ENCODE measurements around the gene PAOX.

The PAOX gene

GRCh38 chr10:133353202-133353959 is 25.7 kb upstream of the PAOX start:
- in situ Hi-C loops (cut with HindIII; ENCODE audit: low pct_unique_long_range_greater_than_20kb, low sequenced_read_pairs): no loop called here
- DNase-seq (ENCODE audit: low read depth in 1 of 2, low spot score in 1 of 2): no peak

GRCh38 chr10:133353988-133354605 is 25.0 kb upstream of the PAOX start:
- in situ Hi-C loops (cut with HindIII; ENCODE audit: low pct_unique_long_range_greater_than_20kb, low sequenced_read_pairs): no loop called here
- DNase-seq (ENCODE audit: low read depth in 1 of 2, low spot score in 1 of 2): no peak
- no peak for TF ChIP-seq JUND (IDR thresholded peaks at IDR 0.05; ENCODE audit: low read depth)

More at GRCh38 chr10:133353202-133353959, 25.7 kb upstream of the PAOX start:
- no peak for TF ChIP-seq JUND (IDR thresholded peaks at IDR 0.05; ENCODE audit: low read depth)

- in situ Hi-C loops (cut with HindIII; ENCODE audit: low pct_unique_long_range_greater_than_20kb, low sequenced_read_pairs): no loop called here
- no peak for TF ChIP-seq JUND (IDR thresholded peaks at IDR 0.05; ENCODE audit: low read depth)
- no peak for DNase-seq (ENCODE audit: low read depth in 1 of 2, low spot score in 1 of 2)
Observed at GRCh38 chr10:133354672-133355240, 24.3 kb upstream of the PAOX start.

GRCh38 chr10:133355266-133355665 is 23.8 kb upstream of the PAOX start:
- in situ Hi-C loops (cut with HindIII; ENCODE audit: low pct_unique_long_range_greater_than_20kb, low sequenced_read_pairs): no loop called here
- no peak for DNase-seq (ENCODE audit: low read depth in 1 of 2, low spot score in 1 of 2)
- TF ChIP-seq JUND (IDR thresholded peaks at IDR 0.05; ENCODE audit: low read depth): no peak

GRCh38 chr10:133355991-133356390 is 23.1 kb upstream of the PAOX start:
- in situ Hi-C loops (cut with HindIII; ENCODE audit: low pct_unique_long_range_greater_than_20kb, low sequenced_read_pairs): no loop called here
- TF ChIP-seq JUND (IDR thresholded peaks at IDR 0.05; ENCODE audit: low read depth): no peak
- no peak for DNase-seq (ENCODE audit: low read depth in 1 of 2, low spot score in 1 of 2)

GRCh38 chr10:133356549-133357284 is 22.3 kb upstream of the PAOX start:
- no peak for DNase-seq (ENCODE audit: low read depth in 1 of 2, low spot score in 1 of 2)
- in situ Hi-C loops (cut with HindIII; ENCODE audit: low pct_unique_long_range_greater_than_20kb, low sequenced_read_pairs): no loop called here
- no peak for TF ChIP-seq JUND (IDR thresholded peaks at IDR 0.05; ENCODE audit: low read depth)

GRCh38 chr10:133357285-133358161 is 21.5 kb upstream of the PAOX start, which contains the start of gene FUOM:
Gene FUOM, minus strand, starts transcription at chr10:133358019. Its CDS starts 12 bp downstream, at chr10:133358007.
- DNase-seq (ENCODE audit: low read depth in 1 of 2, low spot score in 1 of 2): peak in 1 of 2 experiments; percentile 20
- in situ Hi-C loops (cut with HindIII; ENCODE audit: low pct_unique_long_range_greater_than_20kb, low sequenced_read_pairs): no loop called here
- TF ChIP-seq JUND (IDR thresholded peaks at IDR 0.05; ENCODE audit: low read depth): no peak

- in situ Hi-C loops (cut with HindIII; ENCODE audit: low pct_unique_long_range_greater_than_20kb, low sequenced_read_pairs): no loop called here
- TF ChIP-seq JUND (IDR thresholded peaks at IDR 0.05; ENCODE audit: low read depth): no peak
- no peak for DNase-seq (ENCODE audit: low read depth in 1 of 2, low spot score in 1 of 2)
Observed at GRCh38 chr10:133358162-133358924, 20.7 kb upstream of the PAOX start.

GRCh38 chr10:133358925-133359310 is 20.1 kb upstream of the PAOX start:
- no peak for DNase-seq (ENCODE audit: low read depth in 1 of 2, low spot score in 1 of 2)
- in situ Hi-C loops (cut with HindIII; ENCODE audit: low pct_unique_long_range_greater_than_20kb, low sequenced_read_pairs): no loop called here
- TF ChIP-seq JUND (IDR thresholded peaks at IDR 0.05; ENCODE audit: low read depth): no peak

- in situ Hi-C loops (cut with HindIII; ENCODE audit: low pct_unique_long_range_greater_than_20kb, low sequenced_read_pairs): no loop called here
- no peak for TF ChIP-seq JUND (IDR thresholded peaks at IDR 0.05; ENCODE audit: low read depth)
- DNase-seq (ENCODE audit: low read depth in 1 of 2, low spot score in 1 of 2): peak in 1 of 2 experiments; percentile 31
Observed at GRCh38 chr10:133359554-133359971, 19.5 kb upstream of the PAOX start.

GRCh38 chr10:133359972-133360610 is 19.0 kb upstream of the PAOX start:
- no peak for DNase-seq (ENCODE audit: low read depth in 1 of 2, low spot score in 1 of 2)
- TF ChIP-seq JUND (IDR thresholded peaks at IDR 0.05; ENCODE audit: low read depth): no peak
- in situ Hi-C loops (cut with HindIII; ENCODE audit: low pct_unique_long_range_greater_than_20kb, low sequenced_read_pairs): no loop called here

Data from T47D (cell line).